Colonic mucosa (tissue), 4 donors: ENCODE data around the gene STK39. TPM values are rescaled to one million over a fixed set of nuclear protein-coding genes. Genes with fewer than 3 reads are reported as not detected.

Experiments
- DNase-seq: peaks from one replicate; pipeline ENCODE4 v3.0.0-alpha.2; 2020
- H3K27ac ChIP-seq: fragments of 200-600 bp; one replicate; pipeline ENCODE4 v1.8.0; 2021
- H3K27me3 ChIP-seq: fragments of 200-600 bp; one replicate; pipeline ENCODE4 v1.8.0; 2021
- H3K36me3 ChIP-seq: fragments of 200-600 bp; one replicate; pipeline ENCODE4 v1.8.0; 2021
- H3K4me1 ChIP-seq: fragments of 200-600 bp; one replicate; pipeline ENCODE4 v1.8.0; 2021; ENCODE audit warnings: mild to moderate bottlenecking
- H3K4me3 ChIP-seq: fragments of 200-600 bp; one replicate; pipeline ENCODE4 v1.8.0; 2021
- H3K9ac ChIP-seq, 2 donors: one replicate each; pipeline ENCODE4 v1.7.0; 2013; ENCODE audit warnings: control low read depth in 2 of 2, low read depth in 2 of 2, low read length in 2 of 2
- H3K9me3 ChIP-seq: fragments of 200-600 bp; one replicate; pipeline ENCODE4 v1.8.0; 2021
- CTCF ChIP-seq: fragments of 200-600 bp; IDR thresholded peaks from one replicate; pipeline ENCODE4 v1.8.0; 2022; ENCODE audit warnings: antibody characterized with exemption, mild to moderate bottlenecking
- intact Hi-C: fragments of 100-400 bp; cut with DNase I; formaldehyde crosslinking; loops from one replicate; pipeline ENCODE4 v1.14.1; 2022
- total RNA-seq, 2 donors: library from RNA; stranded (reverse); fragmentation: NEBNext Ultra II Directional in 1 of 2; extraction: Animal tissue kit (Norgen Biotek cat#: 25700) in 1 of 2; gene quantifications; one replicate each; pipeline ENCODE4 v1.2.1, GENCODE V29; 2021
- donor health status: healthy.
- donor health status: DM: no; HTN: no; CAD: no.
- donor health status: DM: no; HTN: no; CAD: no.

The STK39 gene
- total RNA-seq, 2 donors from 2014 or later, result 35.9 to 41.2 TPM

DNA sequence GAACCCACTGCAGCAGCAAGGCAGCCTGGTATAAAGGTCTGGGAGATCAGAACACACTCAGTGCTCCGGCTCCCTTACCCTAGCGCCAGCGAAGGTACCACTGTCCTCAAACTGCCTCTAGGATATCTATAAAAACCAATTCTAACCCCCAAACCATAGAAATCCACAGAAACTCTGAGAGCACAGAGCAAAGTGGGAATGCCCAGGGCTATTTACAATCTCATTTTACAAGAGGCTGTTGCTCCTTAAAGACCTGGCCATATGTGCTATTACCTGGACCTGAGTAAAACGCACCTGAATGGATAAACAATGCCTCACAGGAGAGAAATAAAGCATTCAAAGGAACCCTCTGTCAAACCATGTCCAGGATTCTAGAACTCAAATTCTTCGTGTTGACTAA, 4.3 kb downstream of the STK39 start:
- H3K4me1 ChIP-seq, result peaks cover 13% of the 10 kb centered on the region
- no peaks in the 10 kb centered on the region for H3K27me3 ChIP-seq
- no peaks in the 10 kb centered on the region for H3K9me3 ChIP-seq
- no peak for DNase-seq
- no peak overlapping the region for H3K9ac ChIP-seq
- H3K27ac ChIP-seq, result no peak overlapping the region
- H3K36me3 ChIP-seq, result no peaks in the 10 kb centered on the region
- intact Hi-C loops, result no loop called here
- no peak overlapping the region for H3K4me3 ChIP-seq
- no peak for TF ChIP-seq CTCF

- TF ChIP-seq CTCF, result no peak
- DNase-seq, result no peak
- no peak overlapping the region for H3K27ac ChIP-seq
- no peak overlapping the region for H3K9ac ChIP-seq
- intact Hi-C loops, result no loop called here
- H3K27me3 ChIP-seq, result no peaks in the 10 kb centered on the region
- no peak overlapping the region for H3K4me3 ChIP-seq
- peaks cover 13% of the 10 kb centered on the region for H3K4me1 ChIP-seq
- H3K9me3 ChIP-seq, result no peaks in the 10 kb centered on the region
- H3K36me3 ChIP-seq, result no peaks in the 10 kb centered on the region
Observed at GRCh38 chr2:168241746-168242145, 5.6 kb downstream of the STK39 start.

DNA sequence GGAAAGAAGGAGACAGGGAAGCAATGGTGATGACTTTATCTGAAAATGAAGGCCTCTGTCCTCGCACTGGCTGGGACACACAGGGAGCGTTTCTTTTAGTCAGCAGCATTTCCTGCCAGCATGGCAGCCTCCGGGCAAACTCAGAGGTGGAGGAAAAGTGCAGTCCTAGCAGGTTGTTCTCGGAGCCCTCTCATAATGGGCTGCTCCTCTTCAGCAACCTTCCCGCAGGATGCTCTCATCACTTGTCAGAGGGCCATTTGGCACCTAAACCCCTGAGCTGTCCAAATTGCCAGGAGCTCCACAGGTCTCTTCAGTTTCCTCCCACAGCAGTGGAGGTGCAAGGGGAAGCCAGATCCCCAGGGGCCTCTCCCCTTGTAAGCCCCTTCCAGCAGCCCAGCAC, 6.2 kb downstream of the STK39 start:
- Histone ChIP-seq H3K4me3 (no peak overlapping the region), H3K27ac (no peak overlapping the region), H3K9me3 (no peaks in the 10 kb centered on the region), H3K4me1 (peaks cover 13% of the 10 kb centered on the region), H3K27me3 (no peaks in the 10 kb centered on the region), H3K9ac (no peak overlapping the region), H3K36me3 (no peaks in the 10 kb centered on the region)
- no peak for DNase-seq
- intact Hi-C loops, result no loop called here
- TF ChIP-seq CTCF, result no peak

- no peaks in the 10 kb centered on the region for H3K27me3 ChIP-seq
- H3K27ac ChIP-seq, result no peak overlapping the region
- no peaks in the 10 kb centered on the region for H3K36me3 ChIP-seq
- no peak overlapping the region for H3K4me3 ChIP-seq
- TF ChIP-seq CTCF, result no peak
- H3K9ac ChIP-seq, result no peak overlapping the region
- H3K9me3 ChIP-seq, result no peaks in the 10 kb centered on the region
- intact Hi-C loops, result no loop called here
- DNase-seq, result no peak
- peaks cover 4% of the 10 kb centered on the region for H3K4me1 ChIP-seq
Observed at GRCh38 chr2:168239281-168239680, 8.1 kb downstream of the STK39 start.

DNA sequence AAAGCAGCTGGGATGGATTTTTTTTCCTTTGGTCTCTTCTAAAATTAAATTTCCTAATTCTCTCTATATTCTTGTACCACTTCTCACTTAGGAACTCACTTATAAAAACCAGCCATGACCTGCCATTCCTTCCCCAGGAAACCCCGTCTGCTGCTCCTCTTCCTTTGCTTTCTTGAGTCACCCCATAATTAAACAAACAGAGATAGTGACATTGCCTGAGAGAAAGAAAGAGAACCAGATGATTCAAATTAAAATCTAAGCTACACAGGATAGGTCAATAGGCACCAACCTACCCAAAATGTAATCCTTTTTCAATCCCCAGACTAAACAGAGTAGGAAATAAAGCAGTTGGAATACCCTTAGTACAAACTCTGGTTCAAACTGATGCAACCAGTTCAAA, 9.7 kb downstream of the STK39 start:
- TF ChIP-seq CTCF, result no peak
- Histone ChIP-seq H3K4me1 (no peaks in the 10 kb centered on the region), H3K4me3 (no peak overlapping the region), H3K27me3 (no peaks in the 10 kb centered on the region), H3K36me3 (no peaks in the 10 kb centered on the region), H3K27ac (no peak overlapping the region), H3K9ac (no peak overlapping the region), H3K9me3 (no peaks in the 10 kb centered on the region)
- intact Hi-C loops, result no loop called here
- no peak for DNase-seq
